AML-193 (cell line): ENCODE results near the gene SERPINH1.

Experiments used
- DNase-seq, 2 experiments: peaks; one replicate each; lab custom pipeline; 2025; lab: John Stamatoyannopoulos, UW

Gene SERPINH1

GRCh38 chr11:75532200-75533048 is 29.6 kb upstream of the SERPINH1 start:
- DNase-seq: peak; percentile 36 to 57

GRCh38 chr11:75533896-75534258 is 28.2 kb upstream of the SERPINH1 start:
- no peak for DNase-seq

DNA sequence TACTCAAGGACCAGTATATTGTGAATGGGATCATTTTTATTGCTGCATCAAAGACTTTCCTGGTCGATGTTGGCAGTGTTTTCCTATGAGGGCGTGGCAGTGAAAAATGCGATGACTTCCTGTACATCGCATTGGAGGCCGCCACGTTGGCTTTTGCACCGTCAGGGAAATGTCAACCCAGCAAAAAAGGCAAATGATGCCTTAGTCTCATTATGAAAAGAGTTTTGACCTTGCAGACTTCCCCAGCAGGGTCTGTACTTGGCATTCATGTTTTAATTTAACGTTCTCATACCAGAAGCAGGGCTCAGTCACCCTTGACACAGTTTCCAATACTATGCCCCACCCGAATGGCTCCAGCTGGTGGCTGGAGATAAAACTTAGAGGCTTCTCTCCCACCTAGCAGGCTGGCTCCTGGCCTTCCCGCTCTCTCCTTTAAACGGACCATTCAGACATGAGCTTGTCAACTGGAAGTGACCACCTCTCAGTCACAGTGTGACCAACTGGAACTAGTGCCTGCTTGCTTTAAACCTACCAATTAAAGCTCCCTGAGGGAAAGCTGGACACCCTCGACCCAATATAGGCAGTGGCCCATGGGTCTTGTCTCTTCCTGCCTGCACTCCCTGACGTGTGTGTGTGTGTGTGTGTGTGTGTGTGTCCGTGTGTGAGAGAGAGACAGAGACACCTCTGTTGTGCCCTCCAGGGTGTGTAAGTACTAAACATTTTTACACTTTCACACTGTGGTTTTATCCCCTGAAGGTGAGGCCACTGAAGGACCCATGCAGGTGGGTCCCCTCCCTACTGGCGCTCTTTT is 27.6 kb upstream of the SERPINH1 start:
- DNase-seq: no peak

- DNase-seq: no peak
Measured at GRCh38 chr11:75535071-75535470, 27.0 kb upstream of the SERPINH1 start.

GRCh38 chr11:75536786-75537641 is 25.0 kb upstream of the SERPINH1 start:
- peak; percentile 11 to 12 for DNase-seq

- no peak for DNase-seq
Measured at GRCh38 chr11:75537740-75538139, 24.3 kb upstream of the SERPINH1 start.

- no peak for DNase-seq
Measured at GRCh38 chr11:75538150-75538942, 23.7 kb upstream of the SERPINH1 start.

- no peak for DNase-seq
Measured at GRCh38 chr11:75539459-75540334, 22.4 kb upstream of the SERPINH1 start.

DNA sequence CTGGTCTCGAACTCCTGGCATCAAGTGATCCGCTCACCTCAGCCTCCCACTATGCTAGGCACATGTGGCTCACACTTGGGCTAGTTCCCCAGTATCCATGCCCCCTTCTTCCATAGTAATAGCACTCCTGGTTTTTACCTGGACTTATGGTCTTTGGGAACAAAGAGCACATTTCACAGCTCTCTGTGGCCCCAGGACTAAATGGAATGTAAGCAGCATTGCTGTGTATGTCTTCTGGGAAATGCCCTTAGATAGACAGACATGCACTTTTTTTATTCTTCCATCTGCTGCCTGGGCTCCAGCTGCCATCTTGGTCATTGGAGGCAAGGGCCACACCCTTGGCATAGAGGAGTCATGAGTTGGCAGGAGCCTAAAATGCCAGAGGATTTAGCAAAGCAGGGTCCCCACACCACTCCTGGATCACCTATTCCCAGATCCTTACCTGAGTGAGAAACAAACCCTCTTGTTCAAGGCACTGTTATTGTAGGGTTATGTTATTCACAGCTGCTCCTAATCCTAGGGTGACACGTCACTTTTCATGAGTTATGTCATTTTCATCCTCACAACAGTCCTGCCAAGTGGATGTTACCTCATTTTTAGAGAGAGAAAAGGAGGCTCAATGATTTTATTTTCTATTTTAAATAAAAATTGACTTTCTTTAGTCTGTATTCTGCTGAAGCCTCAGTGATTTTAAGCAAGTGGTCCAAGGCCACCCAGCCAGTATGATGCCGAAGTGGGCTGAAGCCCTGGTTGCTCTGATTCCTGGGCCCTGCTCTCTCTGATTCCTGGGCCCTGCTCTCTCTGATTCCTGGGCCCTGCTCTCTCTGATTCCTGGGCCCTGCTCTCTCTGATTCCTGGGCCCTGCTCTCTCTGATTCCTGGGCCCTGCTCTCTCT is 20.6 kb upstream of the SERPINH1 start:
- DNase-seq: no peak

GRCh38 chr11:75542088-75542438 is 20.0 kb upstream of the SERPINH1 start:
- no peak for DNase-seq

GRCh38 chr11:75543806-75544205 is 18.2 kb upstream of the SERPINH1 start:
- DNase-seq: no peak

- no peak for DNase-seq
Measured at GRCh38 chr11:75547177-75547576, 14.9 kb upstream of the SERPINH1 start.

DNA sequence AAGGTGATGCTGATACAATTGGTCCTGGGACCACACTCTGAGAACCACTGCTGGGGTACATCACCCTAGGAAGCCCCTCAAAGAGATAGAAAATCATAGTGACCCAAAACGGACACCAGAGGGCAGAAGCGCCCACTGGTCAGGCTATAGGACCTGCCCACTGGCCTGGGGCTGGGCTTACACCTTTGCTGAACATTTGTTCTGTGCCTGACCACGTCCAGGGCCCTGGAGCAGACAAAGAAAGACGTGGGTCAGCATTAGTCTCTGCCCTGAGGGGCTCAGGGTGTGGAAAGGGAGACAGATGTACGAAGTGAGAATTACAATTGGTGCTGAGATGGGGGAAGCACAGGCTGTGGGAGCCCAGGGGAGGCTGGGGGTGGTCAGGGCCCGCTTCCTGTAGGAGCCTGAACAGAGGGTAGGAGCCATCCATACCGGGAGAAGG is 14.4 kb upstream of the SERPINH1 start:
- peak; percentile 40 to 50 for DNase-seq

DNA sequence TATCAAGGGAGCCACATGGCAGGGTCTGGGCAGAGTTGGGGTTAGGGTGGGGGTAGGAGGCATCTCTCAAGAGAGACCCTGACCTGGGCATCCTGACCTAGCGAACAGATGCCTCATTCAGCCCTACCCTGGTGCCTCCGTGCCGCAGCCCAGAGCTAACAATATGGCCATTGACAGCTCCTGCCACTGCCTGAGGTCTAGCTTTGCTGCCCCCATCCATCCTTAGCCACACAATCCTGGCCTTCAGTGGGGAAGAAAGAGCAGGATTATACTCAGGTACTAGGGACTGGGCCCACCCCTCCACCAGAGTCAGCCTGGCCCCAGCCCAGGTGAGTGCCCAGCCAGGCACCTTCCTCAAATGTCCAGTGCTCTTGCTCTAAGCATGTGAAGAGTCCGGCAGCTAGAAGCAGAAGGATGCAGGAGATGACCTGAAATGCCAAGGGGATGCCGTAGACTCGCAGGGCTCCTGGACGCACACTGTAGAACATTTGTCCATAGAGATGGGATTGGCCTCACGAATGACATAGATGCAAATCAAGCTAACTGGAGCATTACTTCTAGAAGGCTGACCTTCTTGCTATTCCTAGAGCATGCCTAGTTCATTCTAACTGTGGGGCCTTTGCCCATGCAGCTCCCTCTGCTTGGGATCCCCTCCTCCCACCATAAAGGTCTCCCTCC is 13.3 kb upstream of the SERPINH1 start:
- no peak for DNase-seq

GRCh38 chr11:75549370-75549958 is 12.6 kb upstream of the SERPINH1 start:
- no peak for DNase-seq

GRCh38 chr11:75553182-75553581 is 8.9 kb upstream of the SERPINH1 start:
- no peak for DNase-seq

- DNase-seq: no peak
Measured at GRCh38 chr11:75553889-75554257, 8.2 kb upstream of the SERPINH1 start.

DNA sequence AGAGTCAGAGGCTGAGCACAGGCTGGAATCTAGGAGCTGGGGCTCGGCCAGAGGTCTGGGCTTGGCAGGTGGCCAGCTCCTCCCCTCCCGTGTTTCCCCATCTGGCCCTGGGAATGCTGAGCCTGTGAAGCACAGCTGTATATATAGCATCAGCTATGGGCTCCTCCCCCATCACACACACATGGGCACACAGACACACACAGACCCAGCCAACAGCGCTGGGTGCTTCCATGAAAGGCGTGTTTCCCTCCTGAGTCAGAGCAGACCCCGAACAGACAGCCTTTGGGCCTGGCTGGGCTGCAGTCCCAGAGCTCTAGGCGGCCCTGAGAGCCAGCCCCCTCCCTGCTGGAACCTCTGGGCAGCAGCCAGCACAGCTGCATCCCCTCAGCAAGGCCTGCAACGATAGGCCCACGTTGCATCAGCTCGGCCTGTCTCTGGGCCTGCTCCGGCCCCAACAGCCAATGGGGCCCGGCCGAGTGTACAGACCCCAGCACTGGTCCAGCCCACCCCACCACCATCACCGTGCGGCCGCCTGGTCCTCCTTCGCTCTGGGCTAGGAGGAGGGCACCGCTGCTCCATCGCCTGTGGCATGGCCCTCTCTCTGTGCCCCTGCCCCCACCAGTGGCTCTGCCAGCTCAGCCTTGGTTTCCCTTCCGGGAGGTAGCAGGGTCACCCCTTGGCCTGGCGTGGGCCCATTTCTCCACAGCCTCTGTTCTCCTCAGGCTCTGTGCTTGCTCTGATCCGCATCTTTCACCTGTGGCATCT is 7.6 kb upstream of the SERPINH1 start:
- DNase-seq: no peak
